Adrenal gland (tissue), 12 donors: ENCODE data around the gene ZNF808. TPM values are rescaled to one million over a fixed set of nuclear protein-coding genes. Genes with fewer than 3 reads are reported as not detected.
A peak's percentile ranks its signal among the peaks of the same experiment; 100 is the strongest.
"Not testable (repeated sequence)": the region's sequence is repeated elsewhere in the genome, so short reads cannot be mapped to it uniquely, and the experiment has no call there.

Experiments used
- DNase-seq, 7 donors: peaks; one replicate each; pipeline ENCODE4 v3.0.0-alpha.2; 2019 to 2020
- H3K27ac ChIP-seq, 5 donors: fragments of 200-600 bp; sonication (generic) in 4 of 5; 1 replicate in 3 of 5; 2 replicates in 2 of 5; pipeline versions ENCODE4 v1.5.1 to v1.8.0; 2016 to 2020; ENCODE audit warnings: mild to moderate bottlenecking in 1 of 5
- H3K27me3 ChIP-seq: fragments of 200-600 bp; 2 replicates; pipeline ENCODE4 v1.8.0; 2021
- H3K36me3 ChIP-seq, 2 donors: fragments of 200-600 bp; replicated peaks in 1 of 2; 1 replicate in 1 of 2; 2 replicates in 1 of 2; pipeline versions ENCODE4 v1.5.1 to v1.8.0; 2018 to 2022
- H3K4me1 ChIP-seq, 2 donors: fragments of 200-600 bp; replicated peaks in 1 of 2; 1 replicate in 1 of 2; 2 replicates in 1 of 2; pipeline versions ENCODE4 v1.5.1 to v1.8.0; 2018 to 2021
- H3K4me3 ChIP-seq, 4 donors: fragments of 200-600 bp; sonication (generic) in 3 of 4; one replicate each; pipeline ENCODE4 v1.5.1; 2016 to 2018
- H3K9me3 ChIP-seq, 3 donors: fragments of 200-600 bp; sonication (generic) in 1 of 3; replicated peaks in 1 of 3; 1 replicate in 2 of 3; 2 replicates in 1 of 3; pipeline versions ENCODE4 v1.5.1 to v1.8.0; 2016 to 2021
- CTCF ChIP-seq, 6 experiments: fragments of 450-650 bp in 4 of 6; fragments of 200-600 bp in 2 of 6; sonication (generic) in 1 of 6; IDR thresholded peaks; 1 replicate in 5 of 6; 2 replicates in 1 of 6; pipeline versions ENCODE4 v1.5.1 to v1.8.0; 2016 to 2021; ENCODE audit warnings: antibody characterized with exemption in 6 of 6, mild to moderate bottlenecking in 2 of 6, moderate library complexity in 1 of 6
- POLR2A ChIP-seq, 2 donors: fragments of 450-650 bp; IDR thresholded peaks; one replicate each; pipeline ENCODE4 v1.6.1; 2017; ENCODE audit warnings: antibody characterized with exemption in 2 of 2, mild to moderate bottlenecking in 2 of 2, moderate library complexity in 1 of 2
- WGBS, 4 donors: extraction: QIAGEN DNeasy Blood & Tissue Kit in 2 of 4; methylation state at CpG; one replicate each; pipeline versions ENCODE4 v1.1.5 to v1.1.7; 2013 to 2017; 5-methylcytosine and 5-hydroxymethylcytosine counted together
- intact Hi-C, 2 donors: fragments of 100-400 bp; cut with DNase I; formaldehyde crosslinking; loops; one replicate each; pipeline versions ENCODE4 v1.14.1 to v1.15.0; 2022 to 2023
- polyA plus RNA-seq, 3 donors: library from polyadenylated mRNA; stranded (reverse); fragments of 200-250 nt in 2 of 3; fragments of 350-450 nt in 1 of 3; fragmentation: Illumina TruSeq in 1 of 3; extraction: RNeasy Lipid Tissue Mini Kit (QIAGEN cat#74804) in 1 of 3; gene quantifications; one replicate each; pipeline ENCODE4 v1.2.3, GENCODE V29; 2013 to 2014
- total RNA-seq, 9 donors: library from RNA; depleted of rRNA in 4 of 9; stranded (reverse); fragments of >200 nt in 4 of 9; fragments of 120-200 nt in 1 of 9; fragmentation: NEBNext Ultra II Directional in 1 of 9; extraction: Animal tissue kit (Norgen Biotek cat#: 25700) in 1 of 9; gene quantifications; one replicate each; pipeline versions ENCODE4 v1.1.0 to v1.2.4, GENCODE V29; 2013 to 2023
- donor health status: healthy with polysubstance abuse.
- donor health status: Bipolar disorder and iron deficiency.
- donor health status: DM: yes; HTN: yes; CAD: no.
- donor health status: DM: no; HTN: no; CAD: no.
- donor health status: DM: no; HTN: no; CAD: no.
- donor health status: DM: yes; HTN: yes; CAD: no.

ZNF808 gene
- total and polyA plus RNA-seq, 12 donors, result 1.6 to 28.8 (median 14.2) TPM

- Histone ChIP-seq H3K4me3 (peak overlapping the region in 3 of 4 donors; percentile 29 to 63 (median 59)), H3K36me3 (no peaks in the 10 kb centered on the region), H3K9me3 (no peaks in the 10 kb centered on the region), H3K27me3 (no peaks in the 10 kb centered on the region), H3K27ac (peak overlapping the region in 4 of 5 donors; percentile 42 to 89 (median 60)), H3K4me1 (peaks cover 7 to 9% of the 10 kb centered on the region in 2 donors)
- 1 to 2% (median 1%) methylated on average over 27 to 62 of the region's 62 CpGs for WGBS, 4 donors
- intact Hi-C loops, result no loop called here
- peak; percentile 94 to 97 (median 96) for DNase-seq
- TF ChIP-seq CTCF (IDR thresholded peaks at IDR 0.05), result peak; percentile 15 to 45 (median 30)
- TF ChIP-seq POLR2A (IDR thresholded peaks at IDR 0.05), result peak in 1 of 2 donors; percentile 39
Observed at GRCh38 chr19:52601025-52601973, 73.8 kb downstream of the ZNF808 start.

GRCh38 chr19:52601974-52602366 is 74.5 kb downstream of the ZNF808 start:
- H3K9me3 ChIP-seq, H3K36me3 ChIP-seq, H3K4me1 ChIP-seq, intact Hi-C loops, DNase-seq, H3K27me3 ChIP-seq: not testable (repeated sequence)
- 55 to 60% (median 58%) methylated on average over 3 of the region's 3 CpGs for WGBS, 4 donors
- peak in 1 of 6 experiments; percentile 16 for TF ChIP-seq CTCF (IDR thresholded peaks at IDR 0.05)
- peak overlapping the region in 2 of 4 donors; percentile 29 to 63 for H3K4me3 ChIP-seq
- peak overlapping the region in 2 of 5 donors; percentile 44 to 89 for H3K27ac ChIP-seq

GRCh38 chr19:52602941-52603340 is 75.5 kb downstream of the ZNF808 start:
- no peak for DNase-seq
- TF ChIP-seq POLR2A (IDR thresholded peaks at IDR 0.05) (no peak), CTCF (IDR thresholded peaks at IDR 0.05) (no peak)
- no peak overlapping the region for H3K27ac ChIP-seq
- 82 to 91% (median 87%) methylated on average over 2 of the region's 2 CpGs for WGBS, 4 donors
- peaks cover 7 to 9% of the 10 kb centered on the region in 2 donors for H3K4me1 ChIP-seq
- H3K27me3 ChIP-seq, result no peaks in the 10 kb centered on the region
- no peaks in the 10 kb centered on the region for H3K9me3 ChIP-seq
- intact Hi-C loops, result no loop called here
- H3K4me3 ChIP-seq, result no peak overlapping the region
- H3K36me3 ChIP-seq, result no peaks in the 10 kb centered on the region

GRCh38 chr19:52603558-52604207 is 76.2 kb downstream of the ZNF808 start:
- Histone ChIP-seq H3K4me3 (no peak overlapping the region), H3K36me3 (no peaks in the 10 kb centered on the region), H3K27ac (no peak overlapping the region), H3K27me3 (no peaks in the 10 kb centered on the region), H3K4me1 (peaks cover 7 to 9% of the 10 kb centered on the region in 2 donors), H3K9me3 (no peaks in the 10 kb centered on the region)
- WGBS, 4 donors, result 82 to 93% (median 89%) methylated on average over 14 of the region's 14 CpGs
- TF ChIP-seq CTCF (IDR thresholded peaks at IDR 0.05), result no peak
- DNase-seq, result no peak
- intact Hi-C loops, result no loop called here
